Activated B cell treated with CpG ODN at 0.5 μM for 24 hours (primary cell): ENCODE results near the gene TPCN2. TPM values are rescaled to one million over a fixed set of nuclear protein-coding genes. Genes with fewer than 3 reads are reported as not detected.
A peak's percentile ranks its signal among the peaks of the same experiment; 100 is the strongest.

Source experiments
- ATAC-seq: fragments of 200-7000 bp; cut with Tn5 transposase; one replicate; pipeline ENCODE4 v1.10.0; 2021; ENCODE audit warnings: low read depth, mild to moderate bottlenecking, moderate library complexity
- CTCF ChIA-PET: fragments of 350-600 bp; sonication (Branson Sonifier 250); formaldehyde crosslinking; loops from one replicate; lab custom pipeline; 2021; ENCODE audit warnings: antibody characterized with exemption; lab: Charles Lee
- POLR2A ChIA-PET: fragments of 350-600 bp; sonication (Branson Sonifier 250); formaldehyde crosslinking; loops from one replicate; lab custom pipeline; 2021; ENCODE audit warnings: antibody characterized with exemption; lab: Charles Lee
- DNase-seq: peaks from one replicate; pipeline ENCODE4 v3.0.0; 2022
- H3K27ac Mint-ChIP-seq: one replicate; pipeline ENCODE4 v1.8.0; 2020; ENCODE audit warnings: mixed read lengths
- H3K27me3 Mint-ChIP-seq: one replicate; pipeline ENCODE4 v1.8.0; 2021; ENCODE audit warnings: mixed read lengths
- H3K36me3 Mint-ChIP-seq: one replicate; pipeline ENCODE4 v1.8.0; 2021; ENCODE audit warnings: low read depth, mixed read lengths
- H3K4me1 Mint-ChIP-seq: one replicate; pipeline ENCODE4 v1.8.0; 2021; ENCODE audit warnings: mixed read lengths
- H3K4me3 Mint-ChIP-seq: one replicate; pipeline ENCODE4 v1.8.0; 2020; ENCODE audit warnings: mild to moderate bottlenecking, mixed read lengths
- H3K9me3 Mint-ChIP-seq: one replicate; pipeline ENCODE4 v1.8.0; 2020; ENCODE audit warnings: mixed read lengths
- intact Hi-C: fragments of 100-400 bp; cut with micrococcal nuclease; formaldehyde crosslinking; loops from one replicate; pipeline ENCODE4 v1.15.1; 2024
- total RNA-seq: library from RNA; stranded (reverse); gene quantifications from 2 replicates; pipeline ENCODE4 v1.2.3, GENCODE V29; 2022
- TF ChIP-seq, protein P1 (sequence below): fragments of 200-600 bp; IDR thresholded peaks from one replicate; pipeline ENCODE4 v1.8.0; 2022; ENCODE audit warnings: antibody characterized with exemption, mild to moderate bottlenecking

TPCN2 gene
- total RNA-seq, 1 donor from 2014 or later = 35.4 TPM

GRCh38 chr11:69171476-69172240 lies 122.9 kb downstream of the TPCN2 start:
- Mint-ChIP-seq H3K27ac (no peak overlapping the region), H3K27me3 (no peaks in the 10 kb centered on the region), H3K9me3 (peaks cover 5% of the 10 kb centered on the region), H3K4me1 (peaks cover 9% of the 10 kb centered on the region), H3K36me3 (no peaks in the 10 kb centered on the region), H3K4me3 (no peak overlapping the region)
- intact Hi-C loops = no loop called here
- TF ChIP-seq, protein P1, sequence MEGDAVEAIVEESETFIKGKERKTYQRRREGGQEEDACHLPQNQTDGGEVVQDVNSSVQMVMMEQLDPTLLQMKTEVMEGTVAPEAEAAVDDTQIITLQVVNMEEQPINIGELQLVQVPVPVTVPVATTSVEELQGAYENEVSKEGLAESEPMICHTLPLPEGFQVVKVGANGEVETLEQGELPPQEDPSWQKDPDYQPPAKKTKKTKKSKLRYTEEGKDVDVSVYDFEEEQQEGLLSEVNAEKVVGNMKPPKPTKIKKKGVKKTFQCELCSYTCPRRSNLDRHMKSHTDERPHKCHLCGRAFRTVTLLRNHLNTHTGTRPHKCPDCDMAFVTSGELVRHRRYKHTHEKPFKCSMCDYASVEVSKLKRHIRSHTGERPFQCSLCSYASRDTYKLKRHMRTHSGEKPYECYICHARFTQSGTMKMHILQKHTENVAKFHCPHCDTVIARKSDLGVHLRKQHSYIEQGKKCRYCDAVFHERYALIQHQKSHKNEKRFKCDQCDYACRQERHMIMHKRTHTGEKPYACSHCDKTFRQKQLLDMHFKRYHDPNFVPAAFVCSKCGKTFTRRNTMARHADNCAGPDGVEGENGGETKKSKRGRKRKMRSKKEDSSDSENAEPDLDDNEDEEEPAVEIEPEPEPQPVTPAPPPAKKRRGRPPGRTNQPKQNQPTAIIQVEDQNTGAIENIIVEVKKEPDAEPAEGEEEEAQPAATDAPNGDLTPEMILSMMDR = no peak
- DNase-seq (no peak), ATAC-seq (no peak)
- ChIA-PET CTCF (no interaction called here), POLR2A (no interaction called here)

- no peaks in the 10 kb centered on the region for H3K36me3 Mint-ChIP-seq
- peaks cover 5% of the 10 kb centered on the region for H3K9me3 Mint-ChIP-seq
- ChIA-PET CTCF (no interaction called here), POLR2A (no interaction called here)
- no peak overlapping the region for H3K4me3 Mint-ChIP-seq
- DNase-seq (no peak), ATAC-seq (peak; percentile 28)
- TF ChIP-seq, protein P1 = no peak
- H3K4me1 Mint-ChIP-seq = peaks cover 4% of the 10 kb centered on the region
- H3K27ac Mint-ChIP-seq = no peak overlapping the region
- intact Hi-C loops = no loop called here
- H3K27me3 Mint-ChIP-seq = no peaks in the 10 kb centered on the region
These were observed 123.9 kb downstream of the TPCN2 start for GRCh38 chr11:69172674-69173073.

- POLR2A ChIA-PET = no interaction called here
- Mint-ChIP-seq H3K27ac (no peak overlapping the region), H3K4me1 (peaks cover 4% of the 10 kb centered on the region), H3K9me3 (peaks cover 5% of the 10 kb centered on the region), H3K4me3 (no peak overlapping the region), H3K36me3 (no peaks in the 10 kb centered on the region), H3K27me3 (no peaks in the 10 kb centered on the region)
- ATAC-seq (no peak), DNase-seq (no peak)
- intact Hi-C loops = no loop called here
- TF ChIP-seq, protein P1 = no peak
- CTCF ChIA-PET = no interaction called here
These were observed 124.6 kb downstream of the TPCN2 start for GRCh38 chr11:69173331-69173730.

- intact Hi-C loops = no loop called here
- H3K27ac Mint-ChIP-seq = no peak overlapping the region
- ATAC-seq = no peak
These were observed 125.3 kb downstream of the TPCN2 start for GRCh38 chr11:69173925-69174581.

GRCh38 chr11:69174841-69175240 lies 126.1 kb downstream of the TPCN2 start:
- DNase-seq (no peak), ATAC-seq (no peak)
- H3K27ac Mint-ChIP-seq = no peak overlapping the region
- peaks cover 5% of the 10 kb centered on the region for H3K27me3 Mint-ChIP-seq
- H3K9me3 Mint-ChIP-seq = peaks cover 5% of the 10 kb centered on the region
- peaks cover 4% of the 10 kb centered on the region for H3K4me1 Mint-ChIP-seq
- CTCF ChIA-PET = no interaction called here
- TF ChIP-seq, protein P1 = no peak
- H3K36me3 Mint-ChIP-seq = no peaks in the 10 kb centered on the region
- POLR2A ChIA-PET = no interaction called here
- H3K4me3 Mint-ChIP-seq = no peak overlapping the region
- intact Hi-C loops = no loop called here

More at GRCh38 chr11:69173925-69174581, 125.3 kb downstream of the TPCN2 start:
- peaks cover 5% of the 10 kb centered on the region for H3K9me3 Mint-ChIP-seq
- DNase-seq = no peak
- H3K27me3 Mint-ChIP-seq = no peaks in the 10 kb centered on the region
- no peaks in the 10 kb centered on the region for H3K36me3 Mint-ChIP-seq
- H3K4me3 Mint-ChIP-seq = no peak overlapping the region
- ChIA-PET CTCF (no interaction called here), POLR2A (interaction anchor here (0.5 kb wide), 1 partner anchor 900 kb away, joined by 4 read pairs; no protein-coding TSS in a partner anchor)
- peaks cover 4% of the 10 kb centered on the region for H3K4me1 Mint-ChIP-seq
- TF ChIP-seq, protein P1 = no peak
